Tibial nerve (tissue), 4 donors: ENCODE results near the gene FAM181A. TPM values are rescaled to one million over a fixed set of nuclear protein-coding genes. Genes with fewer than 3 reads are reported as not detected.

Experiments used
- DNase-seq, 2 donors: peaks; one replicate each; pipeline ENCODE4 v3.0.0-alpha.2; 2019; ENCODE audit warnings: low spot score in 2 of 2
- H3K27ac ChIP-seq, 4 donors: fragments of 200-600 bp; sonication (generic) in 3 of 4; one replicate each; pipeline ENCODE4 v1.5.1; 2017 to 2019; ENCODE audit warnings: mild to moderate bottlenecking in 1 of 4
- H3K27me3 ChIP-seq, 2 donors: fragments of 200-600 bp; sonication (generic) in 1 of 2; one replicate each; pipeline versions ENCODE4 v1.5.1 to v1.6.0; 2017 to 2019
- H3K36me3 ChIP-seq, 3 donors: fragments of 200-600 bp; sonication (generic); one replicate each; pipeline ENCODE4 v1.5.1; 2018 to 2019
- H3K4me1 ChIP-seq, 4 donors: fragments of 200-600 bp; sonication (generic) in 3 of 4; one replicate each; pipeline ENCODE4 v1.5.1; 2017 to 2019
- H3K4me3 ChIP-seq, 4 donors: fragments of 200-600 bp; sonication (generic) in 3 of 4; one replicate each; pipeline ENCODE4 v1.5.1; 2017 to 2019; ENCODE audit warnings: mild to moderate bottlenecking in 1 of 4, moderate library complexity in 1 of 4
- H3K9me3 ChIP-seq, 4 donors: fragments of 200-600 bp; sonication (generic) in 3 of 4; one replicate each; pipeline ENCODE4 v1.5.1; 2017 to 2019
- EP300 ChIP-seq, 2 donors: sonication (generic); formaldehyde crosslinking; IDR thresholded peaks; one replicate each; pipeline ENCODE4 v1.6.1; 2017; ENCODE audit warnings: antibody characterized with exemption in 2 of 2, mild to moderate bottlenecking in 1 of 2
- POLR2A ChIP-seq, 2 donors: fragments of 450-650 bp; IDR thresholded peaks; one replicate each; pipeline ENCODE4 v1.6.1; 2017; ENCODE audit warnings: antibody characterized with exemption in 2 of 2, mild to moderate bottlenecking in 2 of 2, moderate library complexity in 2 of 2
- WGBS, 2 donors: methylation state at CpG; one replicate each; pipeline ENCODE4 v1.1.5; 2018; 5-methylcytosine and 5-hydroxymethylcytosine counted together
- total RNA-seq, 4 donors: library from RNA; depleted of rRNA; stranded (reverse); fragments of >200 nt; gene quantifications; one replicate each; pipeline ENCODE4 v1.1.0, GENCODE V29; 2016
- TF ChIP-seq, protein P1 (sequence below), 5 experiments: fragments of 200-600 bp in 3 of 5; fragments of 450-650 bp in 2 of 5; sonication (generic) in 3 of 5; IDR thresholded peaks; one replicate each; pipeline ENCODE4 v1.5.1; 2016 to 2019; ENCODE audit warnings: antibody characterized with exemption in 5 of 5, mild to moderate bottlenecking in 3 of 5, moderate library complexity in 2 of 5

Gene FAM181A
- total RNA-seq, 4 donors from 2014 or later = not detected

DNA sequence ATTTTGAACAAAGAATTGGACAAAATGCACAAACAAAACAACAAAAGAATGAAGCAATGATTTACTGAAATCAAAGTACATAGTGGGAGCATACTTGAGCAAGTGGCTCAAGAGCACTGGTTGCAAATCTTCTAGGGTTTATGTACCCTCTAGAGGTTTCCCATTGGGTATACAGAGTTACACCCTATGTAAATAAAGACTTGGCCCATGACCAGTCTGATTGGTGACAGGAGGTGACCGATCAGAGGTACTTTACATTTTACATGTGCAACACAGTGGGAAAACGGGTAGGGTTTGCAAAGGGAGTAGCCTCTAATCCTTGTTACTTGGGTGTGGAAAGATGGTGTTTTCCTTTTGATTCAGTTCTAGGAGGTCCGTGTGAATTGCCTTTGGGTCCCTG, 10.6 kb upstream of the FAM181A start:
- H3K27me3 ChIP-seq = no peaks in the 10 kb centered on the region
- no peak overlapping the region for H3K4me3 ChIP-seq
- no peaks in the 10 kb centered on the region for H3K4me1 ChIP-seq
- no peak overlapping the region for H3K27ac ChIP-seq
- 53 to 66% methylated on average over 3 of the region's 3 CpGs for WGBS, 2 donors
- no peak for DNase-seq
- no peaks in the 10 kb centered on the region for H3K36me3 ChIP-seq
- TF ChIP-seq EP300 (IDR thresholded peaks at IDR 0.05) (no peak), POLR2A (IDR thresholded peaks at IDR 0.05) (no peak)
- TF ChIP-seq, protein P1, sequence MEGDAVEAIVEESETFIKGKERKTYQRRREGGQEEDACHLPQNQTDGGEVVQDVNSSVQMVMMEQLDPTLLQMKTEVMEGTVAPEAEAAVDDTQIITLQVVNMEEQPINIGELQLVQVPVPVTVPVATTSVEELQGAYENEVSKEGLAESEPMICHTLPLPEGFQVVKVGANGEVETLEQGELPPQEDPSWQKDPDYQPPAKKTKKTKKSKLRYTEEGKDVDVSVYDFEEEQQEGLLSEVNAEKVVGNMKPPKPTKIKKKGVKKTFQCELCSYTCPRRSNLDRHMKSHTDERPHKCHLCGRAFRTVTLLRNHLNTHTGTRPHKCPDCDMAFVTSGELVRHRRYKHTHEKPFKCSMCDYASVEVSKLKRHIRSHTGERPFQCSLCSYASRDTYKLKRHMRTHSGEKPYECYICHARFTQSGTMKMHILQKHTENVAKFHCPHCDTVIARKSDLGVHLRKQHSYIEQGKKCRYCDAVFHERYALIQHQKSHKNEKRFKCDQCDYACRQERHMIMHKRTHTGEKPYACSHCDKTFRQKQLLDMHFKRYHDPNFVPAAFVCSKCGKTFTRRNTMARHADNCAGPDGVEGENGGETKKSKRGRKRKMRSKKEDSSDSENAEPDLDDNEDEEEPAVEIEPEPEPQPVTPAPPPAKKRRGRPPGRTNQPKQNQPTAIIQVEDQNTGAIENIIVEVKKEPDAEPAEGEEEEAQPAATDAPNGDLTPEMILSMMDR (IDR thresholded peaks at IDR 0.05) = no peak
- peaks cover 0 to 29% (median 2%) of the 10 kb centered on the region in 4 donors for H3K9me3 ChIP-seq

DNA sequence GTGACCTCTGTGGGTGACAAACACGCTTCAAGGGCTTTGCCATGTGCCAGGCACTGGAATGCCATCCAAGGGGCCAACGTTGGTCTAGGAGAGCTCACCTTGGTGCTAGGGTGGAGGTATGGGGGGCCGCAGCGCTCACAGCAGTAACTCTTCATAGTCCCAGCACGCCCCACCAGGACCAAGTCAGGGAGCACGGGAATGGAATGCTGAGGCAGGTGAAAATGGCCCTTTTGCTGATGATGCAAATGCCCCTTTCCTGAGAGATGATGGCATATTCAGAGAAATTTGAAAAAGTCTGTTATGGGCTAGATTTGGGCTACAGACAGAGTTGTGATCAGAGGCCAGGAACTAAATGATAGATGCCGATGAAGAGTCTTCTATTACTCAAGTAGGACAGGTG, 10.0 kb upstream of the FAM181A start:
- no peaks in the 10 kb centered on the region for H3K4me1 ChIP-seq
- 88 to 90% methylated on average over 7 of the region's 7 CpGs for WGBS, 2 donors
- H3K27ac ChIP-seq = no peak overlapping the region
- no peak for DNase-seq
- H3K9me3 ChIP-seq = peaks cover 0 to 29% (median 2%) of the 10 kb centered on the region in 4 donors
- no peak for TF ChIP-seq EP300 (IDR thresholded peaks at IDR 0.05)
- TF ChIP-seq POLR2A (IDR thresholded peaks at IDR 0.05) = no peak
- TF ChIP-seq, protein P1 (IDR thresholded peaks at IDR 0.05) = no peak
- H3K27me3 ChIP-seq = no peaks in the 10 kb centered on the region
- no peak overlapping the region for H3K4me3 ChIP-seq
- no peaks in the 10 kb centered on the region for H3K36me3 ChIP-seq

DNA sequence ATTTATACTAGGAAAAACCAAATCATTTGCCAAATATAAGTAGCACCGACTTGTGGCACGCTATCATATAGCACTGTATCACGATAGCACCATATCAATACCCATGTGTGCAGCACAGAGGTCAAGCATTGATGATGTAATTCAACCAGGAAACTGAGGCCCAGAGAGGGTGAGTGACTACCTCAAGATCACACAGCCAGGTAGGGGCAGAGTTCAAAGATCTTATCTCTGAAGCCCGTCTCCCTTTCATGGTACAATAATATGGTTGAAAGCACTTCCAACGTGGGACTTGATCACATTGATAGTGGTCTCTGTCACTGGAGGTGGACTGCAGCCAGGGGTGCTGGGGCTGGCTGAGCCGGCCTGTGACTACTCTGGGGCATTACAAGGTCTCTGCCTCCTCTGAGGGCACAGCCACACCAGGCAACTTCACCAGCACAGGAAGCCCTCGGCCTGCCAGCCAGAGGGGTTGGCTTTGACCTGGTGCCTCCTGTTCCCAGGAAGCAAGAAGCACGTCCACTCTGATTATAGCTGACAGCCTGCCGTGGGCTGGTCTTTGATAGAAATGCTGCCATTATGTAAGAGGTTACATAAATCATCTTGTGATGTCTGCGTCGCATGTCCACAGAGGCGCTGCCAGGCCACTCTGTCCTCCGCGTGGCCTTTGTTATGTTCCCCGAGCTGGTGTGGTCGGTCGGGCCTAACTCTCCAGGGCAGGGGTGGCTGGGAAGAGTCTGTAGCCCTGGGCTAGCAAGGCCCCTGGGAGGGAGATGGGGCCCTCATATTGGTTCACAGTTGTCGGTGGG, 5.9 kb upstream of the FAM181A start:
- Histone ChIP-seq H3K36me3 (no peaks in the 10 kb centered on the region), H3K4me3 (no peak overlapping the region), H3K9me3 (peaks cover 0 to 13% (median 2%) of the 10 kb centered on the region in 4 donors), H3K27ac (no peak overlapping the region), H3K27me3 (no peaks in the 10 kb centered on the region), H3K4me1 (peaks cover 0 to 1% (median 0%) of the 10 kb centered on the region in 4 donors)
- DNase-seq = no peak
- TF ChIP-seq, protein P1 (IDR thresholded peaks at IDR 0.05) = no peak
- TF ChIP-seq POLR2A (IDR thresholded peaks at IDR 0.05) = no peak
- TF ChIP-seq EP300 (IDR thresholded peaks at IDR 0.05) = no peak
- whole genome bisulfite sequencing, 2 donors = 69 to 88% methylated on average over 6 to 12 of the region's 18 CpGs

DNA sequence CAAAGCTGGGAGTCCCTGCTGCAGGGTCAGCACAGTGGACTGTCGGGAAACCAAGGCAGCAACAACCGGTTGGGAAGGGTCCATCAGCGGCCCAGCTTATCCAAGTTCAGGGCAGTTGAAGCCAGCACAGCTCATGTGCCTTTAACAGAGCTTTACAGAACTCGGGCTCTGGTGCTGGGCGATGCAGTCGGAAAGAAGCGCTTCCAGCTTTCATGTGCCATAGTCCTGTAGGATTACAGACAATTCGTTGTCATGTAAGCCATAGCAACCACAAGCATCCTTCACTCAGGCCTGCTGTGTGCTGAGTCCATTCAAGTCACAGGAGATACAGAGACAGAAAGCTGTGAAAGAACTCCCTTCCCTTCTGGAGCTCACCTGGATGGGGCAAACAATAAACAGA, 3.5 kb upstream of the FAM181A start:
- no peak for DNase-seq
- H3K27ac ChIP-seq = no peak overlapping the region
- 78 to 83% methylated on average over 8 of the region's 8 CpGs for WGBS, 2 donors

More for the DNA sequence above, 3.5 kb upstream of the FAM181A start:
- H3K9me3 ChIP-seq = peaks cover 0 to 13% (median 2%) of the 10 kb centered on the region in 4 donors
- TF ChIP-seq, protein P1 (IDR thresholded peaks at IDR 0.05) = no peak
- TF ChIP-seq POLR2A (IDR thresholded peaks at IDR 0.05) (no peak), EP300 (IDR thresholded peaks at IDR 0.05) (no peak)
- no peaks in the 10 kb centered on the region for H3K27me3 ChIP-seq
- H3K36me3 ChIP-seq = no peaks in the 10 kb centered on the region
- peaks cover 0 to 4% (median 0%) of the 10 kb centered on the region in 4 donors for H3K4me1 ChIP-seq
- H3K4me3 ChIP-seq = no peak overlapping the region
